HG03521 (cell line): ENCODE measurements around the gene SNAP47.

Experiments
- ATAC-seq: cut with Tn5 transposase; IDR thresholded peaks from one replicate; pipeline ENCODE4 v1.9.1; 2021; ENCODE audit warnings: mild to moderate bottlenecking, moderate library complexity; ENCODE audit not compliant: unreplicated experiment

SNAP47 gene

GRCh38 chr1:227767401-227768124 is 32.3 kb downstream of the SNAP47 start:
- ATAC-seq, result no peak

- no peak for ATAC-seq
These were observed 32.8 kb downstream of the SNAP47 start for GRCh38 chr1:227768125-227768439.

GRCh38 chr1:227768640-227769039 is 33.4 kb downstream of the SNAP47 start:
- no peak for ATAC-seq

DNA sequence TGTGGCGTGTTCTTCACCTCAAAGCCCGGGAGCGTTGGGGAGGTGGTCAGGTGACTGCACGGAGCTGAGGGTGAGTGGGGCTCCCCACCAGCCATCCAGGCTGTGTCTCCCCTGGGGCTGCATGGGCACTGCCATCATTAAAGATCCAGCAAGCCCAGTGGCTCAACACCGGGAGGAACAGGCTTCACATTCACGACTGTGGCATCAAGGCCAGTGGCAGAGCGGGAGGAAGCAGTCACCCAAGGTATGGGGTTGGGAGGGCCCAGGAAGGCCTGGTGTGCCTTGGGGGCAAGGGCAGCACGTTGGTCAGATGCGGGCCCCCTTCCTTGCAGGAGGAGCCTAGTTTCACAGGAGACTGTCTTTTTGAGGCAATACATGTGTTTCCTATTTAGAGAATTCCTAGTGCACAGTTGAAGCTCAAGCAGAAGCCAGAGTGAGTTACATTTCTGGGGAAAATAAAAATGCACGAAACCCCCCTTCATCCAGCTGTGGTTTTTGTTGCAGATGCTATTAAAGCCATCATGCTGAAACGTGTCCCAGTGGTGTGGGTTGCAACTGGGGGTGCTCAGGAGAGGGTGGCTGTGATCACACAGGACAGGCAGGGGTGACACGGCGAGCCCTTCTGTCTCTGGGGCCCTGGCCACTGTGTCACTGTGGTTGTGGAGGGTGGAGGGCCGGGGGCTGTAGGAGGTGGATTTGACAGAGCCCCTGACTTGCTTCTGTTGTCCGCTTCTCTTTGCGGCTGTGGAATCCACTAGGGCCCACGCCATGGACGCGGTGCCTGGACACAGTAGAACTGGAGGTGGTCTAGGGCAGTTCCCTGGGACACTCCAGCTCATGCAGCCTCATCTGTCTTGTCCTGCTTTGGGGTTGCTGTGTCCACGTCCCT is 34.1 kb downstream of the SNAP47 start:
- no peak for ATAC-seq

- no peak for ATAC-seq
These were observed 34.8 kb downstream of the SNAP47 start for GRCh38 chr1:227769936-227770494.

- no peak for ATAC-seq
These were observed 35.6 kb downstream of the SNAP47 start for GRCh38 chr1:227770812-227771211.

- ATAC-seq, result no peak
These were observed 36.1 kb downstream of the SNAP47 start for GRCh38 chr1:227771326-227771725.

- ATAC-seq, result no peak
These were observed 36.5 kb downstream of the SNAP47 start for GRCh38 chr1:227771771-227772170.

- ATAC-seq, result no peak
These were observed 38.3 kb downstream of the SNAP47 start for GRCh38 chr1:227773558-227773957.

- no peak for ATAC-seq
These were observed 39.0 kb downstream of the SNAP47 start for GRCh38 chr1:227774051-227774731.

DNA sequence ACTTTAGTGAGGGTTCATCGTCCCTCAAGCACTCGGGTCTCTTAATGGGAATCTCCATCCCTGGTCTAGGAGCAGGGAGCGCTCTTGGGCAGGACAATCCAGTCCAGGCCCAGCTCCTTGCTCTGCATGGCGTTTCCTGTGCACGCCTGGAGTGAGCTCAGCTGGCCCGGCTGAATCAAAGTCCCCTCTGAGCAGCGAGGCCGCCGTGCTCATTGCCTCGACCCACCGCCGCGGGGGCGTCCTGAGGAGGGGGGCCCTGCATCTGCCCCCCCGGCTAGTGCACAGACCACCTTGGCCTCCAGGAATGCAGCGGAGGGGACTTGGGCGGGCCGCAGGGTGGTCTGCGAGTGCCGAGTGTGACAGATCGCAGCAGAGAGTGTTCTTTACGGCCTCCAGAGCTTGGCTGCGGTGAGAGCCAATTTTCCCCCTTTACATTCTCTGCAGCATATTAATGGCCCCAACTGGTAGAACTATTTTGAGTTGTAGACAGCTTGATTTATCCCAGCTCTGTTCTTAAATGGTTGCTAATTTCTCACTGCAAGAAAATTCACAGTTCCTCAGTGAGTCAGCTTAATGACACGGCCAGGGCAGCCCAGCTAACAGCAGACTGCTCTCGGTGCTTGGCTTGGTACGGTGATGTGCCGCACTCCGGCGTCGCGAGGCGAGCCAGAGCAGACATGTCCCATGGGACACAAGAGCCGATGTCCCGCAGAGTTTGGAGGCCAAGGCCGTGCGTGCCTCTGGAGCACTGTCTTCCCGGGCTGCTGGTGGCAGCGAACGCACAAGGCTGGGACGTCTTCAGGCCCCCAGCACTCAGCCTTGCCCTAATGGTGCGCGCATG is 39.8 kb downstream of the SNAP47 start:
- no peak for ATAC-seq

GRCh38 chr1:227775841-227776240 is 40.6 kb downstream of the SNAP47 start:
- no peak for ATAC-seq

- ATAC-seq, result no peak
These were observed 41.1 kb downstream of the SNAP47 start for GRCh38 chr1:227776331-227776771.

GRCh38 chr1:227777156-227777555 is 41.9 kb downstream of the SNAP47 start:
- ATAC-seq, result no peak

GRCh38 chr1:227777646-227778045 is 42.4 kb downstream of the SNAP47 start:
- ATAC-seq, result no peak

DNA sequence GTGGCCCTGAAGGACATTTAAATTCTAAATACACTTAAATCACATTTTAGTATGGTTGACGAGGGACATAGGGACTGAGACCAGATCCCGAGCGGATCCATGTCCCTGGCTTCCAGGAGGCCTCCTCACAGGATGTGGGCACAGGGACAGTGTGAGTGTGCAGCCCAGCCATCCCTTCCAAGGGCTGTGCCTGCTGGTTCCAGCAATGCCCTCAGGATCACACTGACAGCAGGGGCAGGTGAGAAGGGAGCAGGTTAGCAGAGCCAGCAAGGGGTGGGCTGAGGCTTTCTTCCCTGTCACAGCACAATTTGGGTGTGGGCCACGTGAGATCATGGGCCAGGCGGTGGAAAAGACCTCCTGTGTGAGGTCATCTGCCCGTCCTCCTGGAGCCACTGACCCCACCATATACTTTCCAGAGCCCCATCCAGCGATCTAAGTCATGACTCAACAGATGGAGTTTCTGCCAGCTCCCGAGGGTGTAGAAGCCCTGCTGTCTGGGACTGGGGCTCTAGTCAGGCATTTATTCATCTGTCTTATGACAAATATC is 43.2 kb downstream of the SNAP47 start:
- ATAC-seq, result no peak

DNA sequence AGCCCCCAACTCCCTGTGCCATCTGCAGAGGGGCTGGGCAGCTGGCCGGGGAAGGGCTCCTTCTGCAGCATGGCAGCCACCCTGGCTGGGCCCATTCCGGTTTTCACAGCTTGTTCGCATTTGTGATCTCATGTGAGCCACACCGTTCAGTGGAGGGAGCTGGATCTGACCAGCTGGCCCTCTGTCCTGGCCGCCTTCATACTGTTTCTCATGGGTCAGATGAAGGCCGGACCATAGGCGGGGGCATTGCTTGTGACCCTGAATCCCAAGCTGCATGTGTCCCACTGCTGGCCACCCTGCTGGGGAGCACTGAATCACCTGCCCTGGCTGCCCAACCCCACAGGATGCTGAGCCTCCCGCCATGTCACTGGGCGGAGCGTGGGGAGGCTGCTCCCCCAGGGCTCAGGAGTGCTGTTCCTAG is 43.8 kb downstream of the SNAP47 start:
- no peak for ATAC-seq

GRCh38 chr1:227779685-227780084 is 44.5 kb downstream of the SNAP47 start:
- ATAC-seq, result no peak

- ATAC-seq, result no peak
These were observed 45.1 kb downstream of the SNAP47 start for GRCh38 chr1:227780101-227781044.
